Islet precursor cell (in vitro differentiated cells): ENCODE measurements around the gene AVPR1B.
"Not testable (repeated sequence)": the region's sequence is repeated elsewhere in the genome, so short reads cannot be mapped to it uniquely, and the experiment has no call there.

Source experiments
- DNase-seq: peaks from one replicate; pipeline ENCODE4 v3.0.0-alpha.2; 2018

Gene AVPR1B

DNA sequence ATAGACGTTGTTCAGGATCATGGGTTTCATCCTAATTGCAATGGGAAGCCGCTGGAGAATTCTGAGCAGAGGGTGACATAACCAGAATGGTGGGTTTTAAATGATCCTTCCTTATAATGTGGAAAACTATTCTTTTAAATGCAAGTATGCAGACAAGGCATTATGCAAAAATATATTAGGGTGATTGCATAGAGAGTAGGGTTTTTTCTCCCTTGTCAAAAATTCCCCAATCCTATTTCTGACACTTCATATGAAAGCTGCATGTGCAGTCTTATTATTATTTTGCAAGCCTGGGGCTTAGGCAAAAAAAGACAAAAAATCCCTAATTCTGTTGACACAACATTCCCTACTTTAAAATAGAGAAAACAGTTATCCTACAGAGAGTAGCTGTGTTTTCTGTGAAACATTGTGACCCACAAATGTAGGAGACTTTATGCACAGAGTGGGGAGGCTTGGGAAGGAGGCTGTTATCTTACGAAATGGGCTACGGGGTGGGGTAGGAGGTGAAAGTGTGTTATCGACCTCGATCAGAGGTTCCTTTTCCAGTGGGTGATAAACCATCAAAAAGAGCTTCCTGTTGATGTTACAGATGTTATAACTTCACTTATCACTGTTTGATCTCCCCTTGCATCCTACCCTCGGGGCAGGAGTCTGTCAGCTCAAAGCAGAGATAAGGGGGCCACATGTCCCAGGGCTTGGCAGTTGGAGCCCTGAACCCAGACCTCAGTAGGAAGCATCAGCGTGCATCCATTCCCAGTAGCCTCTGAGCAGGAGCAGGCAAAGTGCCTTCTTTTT, 37.0 kb downstream of the AVPR1B start:
- DNase-seq: no peak

DNA sequence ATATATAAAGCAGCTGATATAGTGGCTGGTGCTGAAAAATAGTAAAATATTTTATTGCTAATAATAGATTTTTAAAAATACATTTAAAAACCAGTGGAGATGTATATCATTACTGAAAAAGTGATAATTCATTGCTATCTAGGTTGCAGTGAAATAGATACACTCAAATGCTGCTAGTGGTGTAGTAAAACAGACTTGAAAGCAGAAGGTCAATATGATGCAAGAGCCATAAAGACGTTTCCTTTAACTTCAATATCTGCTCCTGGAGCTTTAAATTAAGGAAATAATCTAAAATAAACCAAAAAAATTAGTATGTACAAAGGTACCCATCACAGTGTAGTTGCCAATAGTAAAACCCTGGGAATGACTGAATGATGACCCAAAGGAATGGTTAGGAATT, 38.1 kb downstream of the AVPR1B start:
- no peak for DNase-seq

DNA sequence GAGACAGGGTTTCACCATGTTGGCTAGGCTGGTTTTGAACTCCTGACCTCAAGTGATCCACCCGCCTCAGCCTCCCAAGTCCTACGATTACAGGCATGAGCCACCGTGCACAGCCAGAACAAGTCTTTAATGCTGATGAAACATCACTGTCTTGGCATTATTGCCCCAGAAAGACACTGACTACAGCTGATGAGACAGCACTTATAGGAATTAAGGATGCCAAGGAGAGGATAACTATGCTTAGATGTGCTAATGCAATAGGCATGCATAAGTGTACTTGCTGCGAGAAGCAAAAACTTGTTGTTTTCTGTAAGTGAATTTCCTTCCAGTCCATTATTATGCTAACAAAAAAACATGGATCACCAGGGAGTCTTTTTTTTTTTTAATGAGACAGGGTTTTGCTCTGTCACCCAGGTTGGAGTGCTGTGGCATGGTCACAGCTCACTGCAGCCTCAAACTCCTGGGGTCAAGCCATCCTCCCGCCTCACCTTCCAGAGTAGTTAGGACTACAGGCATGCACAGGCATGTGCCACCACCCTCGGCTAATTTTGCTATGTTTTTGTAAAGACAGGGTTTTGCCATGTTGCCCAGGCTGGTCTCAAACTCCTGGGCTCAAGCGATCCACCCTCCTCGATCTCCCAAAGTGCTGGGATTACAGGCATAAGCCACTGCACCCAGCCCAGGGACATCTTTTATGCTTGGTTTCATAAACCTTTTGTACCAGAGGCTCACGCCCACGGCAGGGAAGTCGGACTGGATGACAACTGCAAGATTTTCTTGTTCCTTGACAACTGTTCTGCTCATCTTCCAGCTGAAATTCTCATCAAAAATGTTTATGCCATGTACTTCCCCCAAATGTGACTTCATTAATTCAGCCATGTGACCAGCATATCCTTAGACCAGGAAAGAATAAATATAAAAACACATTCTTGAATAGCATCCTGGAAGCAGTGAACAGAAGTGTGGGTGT, 41.1 kb downstream of the AVPR1B start:
- peak; percentile 37 for DNase-seq

DNA sequence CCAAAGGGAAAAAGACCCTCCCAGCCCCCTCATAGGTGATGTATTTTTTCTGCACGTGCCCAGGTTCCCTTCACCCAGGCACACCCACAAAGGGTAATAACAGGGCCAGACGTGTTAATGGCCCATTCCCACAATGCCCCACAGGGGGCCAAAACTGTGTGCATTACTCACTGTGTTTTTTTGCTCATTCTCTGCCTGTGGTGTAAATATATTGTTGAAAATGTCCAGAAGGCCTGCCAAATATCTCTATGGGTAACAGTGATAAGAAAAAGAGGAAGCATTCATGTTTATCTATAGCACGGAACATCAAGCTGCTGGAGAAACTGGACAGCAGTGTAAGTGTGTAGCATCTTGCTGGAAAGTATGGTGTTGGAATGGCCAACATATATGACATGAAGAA, 42.3 kb downstream of the AVPR1B start:
- DNase-seq: peak; percentile 31

DNA sequence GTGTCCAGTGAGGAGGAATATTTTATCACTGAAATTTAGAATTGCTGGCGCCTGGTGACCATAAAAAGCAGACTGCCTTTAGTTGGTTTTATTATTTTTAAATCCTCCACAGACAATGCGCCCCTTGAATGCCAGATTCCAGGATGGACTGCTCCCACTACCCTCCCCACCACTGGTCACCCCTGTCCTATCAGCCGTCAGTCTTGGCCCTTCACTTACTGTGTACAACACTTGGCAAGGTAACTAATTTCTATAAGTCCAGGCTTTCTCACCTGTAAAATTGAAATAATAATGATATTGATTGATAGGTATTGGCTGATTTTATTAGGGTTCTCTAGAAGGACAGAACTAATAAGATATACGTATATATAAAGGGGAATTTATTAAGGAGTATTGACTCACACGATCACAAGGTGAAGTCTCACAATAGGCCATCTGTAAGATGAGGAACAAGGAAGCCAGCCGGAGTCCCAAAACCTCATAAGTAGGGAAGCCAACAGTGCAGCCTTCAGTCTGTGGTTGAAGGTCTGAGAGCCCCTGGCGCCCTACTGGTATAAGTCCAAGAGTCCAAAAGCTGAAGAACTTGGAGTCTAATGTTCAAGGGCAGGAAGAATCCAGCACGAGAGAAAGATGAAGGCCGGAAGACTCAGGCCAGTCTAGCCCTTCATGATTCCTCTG, 46.4 kb downstream of the AVPR1B start:
- DNase-seq: no peak

DNA sequence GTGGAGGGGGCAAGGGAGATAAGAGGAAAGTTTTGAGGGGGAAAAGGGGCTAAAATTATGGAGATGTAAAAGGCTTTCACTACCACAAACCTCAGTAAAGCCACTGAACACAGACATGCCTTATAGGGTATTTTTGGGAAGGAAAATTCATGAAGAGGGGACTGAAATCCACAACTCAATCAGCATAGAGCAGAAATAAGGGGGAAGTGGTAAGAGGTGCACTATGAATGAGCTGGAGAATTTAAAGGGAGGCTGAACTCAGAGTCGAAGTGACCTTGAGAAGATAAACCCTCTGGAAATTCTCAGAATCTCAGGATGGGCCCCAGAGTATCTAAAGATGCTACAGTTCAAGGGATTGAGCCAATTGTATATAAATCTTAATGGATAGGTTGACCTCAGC, 48.9 kb downstream of the AVPR1B start:
- no peak for DNase-seq

DNA sequence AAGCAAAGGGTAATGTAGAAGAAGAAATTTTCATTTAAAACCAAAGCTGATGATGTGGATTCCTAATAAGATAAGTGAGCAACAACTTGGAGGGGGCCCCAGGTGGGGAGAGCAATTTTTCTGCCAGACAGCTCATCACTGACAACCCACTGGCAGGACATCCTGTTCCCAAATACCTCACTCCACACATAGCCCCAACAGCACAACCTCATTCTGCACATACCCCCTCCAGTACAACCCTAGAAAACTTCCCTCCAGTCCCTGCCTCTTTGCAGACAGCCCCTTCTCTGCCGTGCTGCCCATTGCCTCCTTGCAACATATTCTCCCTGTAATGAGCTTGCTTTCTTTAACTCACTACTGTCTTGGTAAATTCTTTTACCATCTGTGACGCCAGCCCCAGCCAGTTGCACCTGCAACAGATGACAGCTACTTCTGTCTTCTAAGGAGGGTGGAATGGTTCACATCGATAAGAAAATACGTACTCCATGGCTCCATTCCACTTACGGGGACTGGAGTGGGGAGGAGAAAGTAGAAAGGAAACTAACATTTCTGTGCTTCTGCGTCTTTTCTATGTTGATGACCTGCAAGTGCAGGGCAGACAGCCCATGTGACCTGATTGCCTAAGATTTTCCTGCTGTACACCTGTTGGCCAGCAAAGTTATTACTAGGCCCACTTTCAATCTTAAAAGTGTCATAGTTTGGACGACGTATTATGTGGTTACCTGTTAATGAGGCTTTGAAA, 49.5 kb downstream of the AVPR1B start:
- peak; percentile 38 for DNase-seq

DNA sequence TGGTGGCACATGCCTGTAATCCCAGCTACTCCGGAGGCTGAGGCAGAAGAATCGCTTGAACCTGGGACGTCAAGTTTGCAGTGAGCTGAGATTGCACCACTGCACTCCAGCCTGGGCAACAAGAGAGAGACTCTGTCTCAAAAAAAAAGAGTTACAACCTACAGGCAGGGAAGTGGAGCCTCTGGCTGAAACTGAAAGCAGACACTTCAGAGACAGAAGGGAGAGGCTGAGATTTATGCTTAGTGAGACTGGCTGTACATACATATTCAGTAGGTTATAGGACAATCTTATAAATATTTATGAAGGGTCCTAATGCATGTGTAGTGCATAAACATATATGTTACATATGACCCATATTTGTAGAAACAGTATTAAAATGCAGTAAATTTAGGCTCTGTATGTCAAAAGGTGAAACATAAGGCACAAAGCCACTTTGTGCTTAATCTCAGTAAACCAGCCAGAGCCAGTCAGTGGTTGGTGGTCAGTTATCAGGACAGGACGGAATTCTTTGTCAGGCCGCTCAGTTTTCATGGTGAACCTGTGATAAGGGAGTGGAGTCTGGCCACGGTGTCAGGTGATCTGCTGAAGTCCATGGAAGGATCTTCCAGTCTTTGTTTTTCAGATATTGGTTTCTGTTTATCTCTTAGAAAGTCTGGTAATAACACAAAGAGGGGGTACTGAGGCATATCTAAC, 50.6 kb downstream of the AVPR1B start:
- peak; percentile 55 for DNase-seq

DNA sequence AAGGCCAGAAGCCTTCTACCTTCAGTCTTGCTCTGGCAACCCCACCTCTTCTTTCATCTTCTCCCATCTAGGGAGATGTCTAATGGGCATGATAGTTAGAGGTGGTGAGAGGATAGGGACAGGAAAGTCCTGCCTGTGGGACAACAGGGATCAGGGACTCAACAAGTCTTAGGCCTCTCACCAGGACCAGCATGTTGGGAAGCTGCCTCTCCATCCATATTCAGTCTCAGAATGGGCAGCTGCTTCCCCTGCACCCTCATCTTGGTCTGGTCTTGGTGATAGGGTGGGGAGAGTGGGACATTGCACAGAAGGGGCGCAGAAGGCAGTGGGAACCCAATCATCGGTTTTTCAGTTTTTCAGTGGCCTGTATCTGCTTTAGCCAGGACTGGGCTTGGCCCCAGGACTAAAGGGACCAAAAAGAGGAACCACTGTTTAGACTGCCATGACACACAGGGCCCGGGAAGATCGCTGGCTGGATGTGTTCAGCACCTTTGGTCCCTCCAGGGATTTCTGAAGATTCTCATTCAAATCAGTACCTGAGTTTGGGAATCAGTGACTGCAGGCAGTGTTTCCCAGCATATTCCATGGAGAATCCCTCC, 51.5 kb downstream of the AVPR1B start:
- peak; percentile 32 for DNase-seq

DNA sequence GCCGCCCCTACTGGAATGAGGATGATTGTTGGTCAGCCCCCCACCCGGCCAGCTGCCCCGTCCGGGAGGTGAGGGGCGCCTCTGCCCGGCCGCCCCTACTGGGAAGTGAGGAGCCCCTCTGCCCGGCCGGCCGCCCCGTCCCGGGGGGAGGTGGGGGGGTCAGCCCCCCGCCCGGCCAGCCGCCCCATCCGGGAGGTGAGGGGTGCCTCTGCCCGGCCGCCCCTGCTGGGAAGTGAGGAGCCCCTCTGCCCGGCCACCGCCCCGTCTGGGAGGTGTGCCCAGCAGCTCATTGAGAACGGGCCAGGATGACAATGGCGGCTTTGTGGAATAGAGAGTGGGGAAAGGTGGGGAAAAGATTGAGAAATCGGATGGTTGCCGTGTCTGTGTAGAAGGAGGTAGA, 52.7 kb downstream of the AVPR1B start:
- DNase-seq: not testable (repeated sequence)

DNA sequence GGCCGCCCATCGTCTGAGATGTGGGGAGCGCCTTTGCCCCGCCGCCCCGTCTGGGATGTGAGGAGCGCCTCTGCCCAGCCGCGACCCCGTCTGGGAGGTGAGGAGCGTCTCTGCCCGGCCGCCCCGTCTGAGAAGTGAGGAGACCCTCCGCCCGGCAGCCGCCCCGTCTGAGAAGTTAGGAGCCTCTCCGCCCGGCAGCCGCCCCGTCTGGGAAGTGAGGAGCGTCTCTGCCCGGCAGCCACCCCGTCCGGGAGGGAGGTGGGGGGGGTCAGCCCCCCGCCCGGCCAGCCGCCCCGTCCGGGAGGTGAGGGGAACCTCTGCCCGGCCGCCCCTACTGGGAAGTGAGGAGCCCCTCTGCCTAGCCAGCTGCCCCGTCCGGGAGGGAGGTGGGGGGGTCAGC, 53.2 kb downstream of the AVPR1B start:
- DNase-seq: not testable (repeated sequence)

DNA sequence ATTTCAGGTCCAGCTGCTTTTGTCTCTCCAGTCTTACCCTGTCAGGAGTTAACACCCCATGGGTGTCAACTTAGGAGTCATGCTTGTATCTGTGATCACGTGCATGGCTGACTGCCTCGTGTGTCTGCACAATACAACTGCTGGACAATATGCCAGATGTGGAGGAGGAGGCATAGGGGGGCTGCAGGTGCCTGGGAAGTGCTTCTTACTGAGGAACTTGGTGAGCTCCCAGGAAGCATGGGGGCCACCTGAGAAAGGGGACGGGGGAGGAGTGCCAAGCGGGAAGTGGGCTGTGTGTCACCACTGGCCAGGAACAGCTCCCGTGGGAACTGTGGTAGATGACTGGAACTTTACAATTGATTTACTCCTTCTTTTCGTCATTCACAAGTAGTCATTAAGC, 54.7 kb downstream of the AVPR1B start:
- DNase-seq: peak; percentile 26

DNA sequence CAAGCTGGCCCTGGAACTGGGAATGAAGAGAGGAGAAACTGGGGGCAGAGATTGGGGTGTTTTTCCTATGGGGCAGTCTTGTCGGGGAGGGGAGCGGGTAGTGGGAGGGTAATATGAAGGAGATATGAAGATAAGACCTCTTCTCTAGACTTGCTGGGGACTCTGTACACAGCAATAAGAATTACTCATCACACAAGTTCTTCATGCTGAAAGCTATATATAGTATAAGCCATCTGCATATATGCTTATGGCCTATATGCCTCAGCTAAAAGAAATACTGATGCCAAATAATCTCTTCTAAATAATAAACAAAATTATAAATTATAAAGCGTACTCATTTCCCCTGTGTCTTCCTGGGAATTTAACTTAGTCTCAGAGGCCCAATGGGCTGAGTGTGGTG, 56.3 kb downstream of the AVPR1B start:
- DNase-seq: no peak
